ENCODE data around the gene EMP2.

Gene EMP2

DNA sequence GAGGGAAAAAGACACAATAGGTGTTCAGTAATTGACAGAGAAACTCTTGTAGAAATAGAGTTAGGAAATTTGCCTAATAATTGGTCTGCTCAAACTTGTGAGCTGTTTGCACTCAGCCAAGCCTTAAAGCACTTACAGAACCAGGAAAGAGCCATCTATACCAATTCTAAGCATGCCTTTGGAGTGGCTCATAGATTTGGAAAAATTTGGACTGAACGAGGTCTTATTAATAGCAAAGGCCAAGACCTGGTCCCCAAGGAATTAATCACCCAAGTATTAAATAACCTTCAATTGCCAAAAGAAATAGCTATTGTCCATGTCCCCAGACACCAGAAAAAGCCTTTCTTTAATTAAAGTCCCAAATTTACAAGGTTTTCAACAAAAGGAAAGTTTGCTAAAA, 90.3 kb downstream of the EMP2 start:
- TF ChIP-seq, protein P1, sequence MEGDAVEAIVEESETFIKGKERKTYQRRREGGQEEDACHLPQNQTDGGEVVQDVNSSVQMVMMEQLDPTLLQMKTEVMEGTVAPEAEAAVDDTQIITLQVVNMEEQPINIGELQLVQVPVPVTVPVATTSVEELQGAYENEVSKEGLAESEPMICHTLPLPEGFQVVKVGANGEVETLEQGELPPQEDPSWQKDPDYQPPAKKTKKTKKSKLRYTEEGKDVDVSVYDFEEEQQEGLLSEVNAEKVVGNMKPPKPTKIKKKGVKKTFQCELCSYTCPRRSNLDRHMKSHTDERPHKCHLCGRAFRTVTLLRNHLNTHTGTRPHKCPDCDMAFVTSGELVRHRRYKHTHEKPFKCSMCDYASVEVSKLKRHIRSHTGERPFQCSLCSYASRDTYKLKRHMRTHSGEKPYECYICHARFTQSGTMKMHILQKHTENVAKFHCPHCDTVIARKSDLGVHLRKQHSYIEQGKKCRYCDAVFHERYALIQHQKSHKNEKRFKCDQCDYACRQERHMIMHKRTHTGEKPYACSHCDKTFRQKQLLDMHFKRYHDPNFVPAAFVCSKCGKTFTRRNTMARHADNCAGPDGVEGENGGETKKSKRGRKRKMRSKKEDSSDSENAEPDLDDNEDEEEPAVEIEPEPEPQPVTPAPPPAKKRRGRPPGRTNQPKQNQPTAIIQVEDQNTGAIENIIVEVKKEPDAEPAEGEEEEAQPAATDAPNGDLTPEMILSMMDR (IDR thresholded peaks at IDR 0.05; ENCODE audit: borderline replicate concordance, control extremely low read depth, extremely low read depth, insufficient read depth, missing control alignments) = no peak
- in situ Hi-C loops (cut with MboI; ENCODE audit: low sequenced_read_pairs, unreplicated experiment) = no loop called here

DNA sequence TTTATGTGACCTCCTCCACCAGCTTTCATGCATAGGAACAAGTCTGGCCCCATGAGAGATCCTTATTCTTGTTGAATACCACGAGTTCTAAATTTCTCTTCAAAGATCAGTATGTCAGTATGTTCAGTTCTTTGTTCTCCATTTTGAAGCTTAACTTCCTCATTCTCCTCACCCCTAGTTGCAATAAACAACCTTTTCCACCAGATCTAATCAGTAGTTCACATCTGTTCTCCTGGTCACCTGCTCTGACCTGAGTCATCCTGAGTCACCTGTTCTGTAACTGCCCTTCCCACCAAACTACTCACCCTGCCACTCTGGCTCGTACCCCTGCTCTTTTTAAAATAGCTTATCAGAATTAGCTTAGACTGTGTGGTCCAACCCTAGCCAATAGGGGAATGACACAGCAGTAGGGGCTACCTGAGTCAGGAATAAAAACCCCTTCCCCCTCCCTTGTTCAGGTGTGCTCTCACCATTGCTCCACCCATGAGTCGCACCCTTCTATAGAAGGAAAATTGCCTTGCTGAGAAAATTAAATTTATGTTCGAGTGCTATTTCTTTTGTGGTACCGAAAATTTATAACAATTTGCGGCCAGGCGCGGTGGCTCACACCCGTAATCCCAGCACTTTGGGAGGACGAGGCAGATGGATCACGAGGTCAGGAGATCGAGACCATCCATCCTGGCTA, 94.6 kb downstream of the EMP2 start:
- DNase-seq (ENCODE audit: low spot score) = no peak
- in situ Hi-C loops (cut with MboI; ENCODE audit: low sequenced_read_pairs, unreplicated experiment) = no loop called here
- TF ChIP-seq, protein P1 (IDR thresholded peaks at IDR 0.05; ENCODE audit: borderline replicate concordance, control extremely low read depth, extremely low read depth, insufficient read depth, missing control alignments) = no peak

More for the DNA sequence above, 90.3 kb downstream of the EMP2 start:
- DNase-seq (ENCODE audit: low spot score) = no peak

DNA sequence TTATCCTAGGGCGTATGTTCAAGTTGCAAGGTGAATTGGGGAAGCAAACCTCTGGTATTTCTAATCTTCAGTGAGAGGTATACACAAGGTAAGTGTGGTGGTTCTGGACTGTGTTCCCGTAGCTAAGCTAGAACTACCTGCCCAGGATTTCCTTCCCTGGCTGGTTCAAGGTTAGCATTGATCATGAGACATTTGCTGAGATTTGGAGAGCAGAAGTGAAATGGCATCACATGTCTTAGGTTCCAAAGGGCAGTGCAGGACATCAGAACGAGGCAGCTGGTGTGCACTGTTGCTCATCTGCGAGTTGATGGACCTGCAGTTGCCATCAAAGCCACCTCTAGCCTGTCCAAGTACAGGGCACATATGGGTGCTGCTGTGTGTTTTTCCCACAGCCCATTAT, 95.2 kb downstream of the EMP2 start:
- in situ Hi-C loops (cut with MboI; ENCODE audit: low sequenced_read_pairs, unreplicated experiment) = no loop called here
- no peak for DNase-seq (ENCODE audit: low spot score)
- TF ChIP-seq, protein P1 (IDR thresholded peaks at IDR 0.05; ENCODE audit: borderline replicate concordance, control extremely low read depth, extremely low read depth, insufficient read depth, missing control alignments) = no peak

DNA sequence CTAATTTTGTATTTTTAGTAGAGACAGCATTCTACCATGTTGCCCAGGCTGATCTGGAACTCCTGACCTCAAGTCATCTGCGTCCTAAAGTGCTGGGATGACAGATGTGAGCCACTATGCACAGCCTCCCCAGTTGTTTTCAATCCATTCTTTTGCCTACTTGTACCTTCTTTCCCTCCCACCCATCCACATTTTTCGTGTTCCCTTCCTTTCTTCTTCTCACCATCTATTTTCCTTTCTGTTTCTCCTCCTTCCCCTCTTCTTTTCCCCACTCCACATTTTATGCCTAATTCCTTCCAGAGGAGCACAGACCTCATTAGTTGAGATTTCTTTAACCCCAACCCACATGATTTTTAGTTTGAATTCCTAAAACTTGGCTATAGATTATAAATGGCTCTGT, 100.2 kb downstream of the EMP2 start:
- TF ChIP-seq, protein P1 (IDR thresholded peaks at IDR 0.05; ENCODE audit: borderline replicate concordance, control extremely low read depth, extremely low read depth, insufficient read depth, missing control alignments) = no peak
- DNase-seq (ENCODE audit: low spot score) = no peak
- in situ Hi-C loops (cut with MboI; ENCODE audit: low sequenced_read_pairs, unreplicated experiment) = no loop called here

Measured in GM13976 (cell line).